HG03103 (cell line): ENCODE measurements around the gene SYNE2.
"Not testable (repeated sequence)": the region's sequence is repeated elsewhere in the genome, so short reads cannot be mapped to it uniquely, and the experiment has no call there.

Source experiments
- ATAC-seq: cut with Tn5 transposase; IDR thresholded peaks from one replicate; pipeline ENCODE4 v1.9.1; 2021; ENCODE audit warnings: low read depth; ENCODE audit not compliant: unreplicated experiment

The SYNE2 gene

DNA sequence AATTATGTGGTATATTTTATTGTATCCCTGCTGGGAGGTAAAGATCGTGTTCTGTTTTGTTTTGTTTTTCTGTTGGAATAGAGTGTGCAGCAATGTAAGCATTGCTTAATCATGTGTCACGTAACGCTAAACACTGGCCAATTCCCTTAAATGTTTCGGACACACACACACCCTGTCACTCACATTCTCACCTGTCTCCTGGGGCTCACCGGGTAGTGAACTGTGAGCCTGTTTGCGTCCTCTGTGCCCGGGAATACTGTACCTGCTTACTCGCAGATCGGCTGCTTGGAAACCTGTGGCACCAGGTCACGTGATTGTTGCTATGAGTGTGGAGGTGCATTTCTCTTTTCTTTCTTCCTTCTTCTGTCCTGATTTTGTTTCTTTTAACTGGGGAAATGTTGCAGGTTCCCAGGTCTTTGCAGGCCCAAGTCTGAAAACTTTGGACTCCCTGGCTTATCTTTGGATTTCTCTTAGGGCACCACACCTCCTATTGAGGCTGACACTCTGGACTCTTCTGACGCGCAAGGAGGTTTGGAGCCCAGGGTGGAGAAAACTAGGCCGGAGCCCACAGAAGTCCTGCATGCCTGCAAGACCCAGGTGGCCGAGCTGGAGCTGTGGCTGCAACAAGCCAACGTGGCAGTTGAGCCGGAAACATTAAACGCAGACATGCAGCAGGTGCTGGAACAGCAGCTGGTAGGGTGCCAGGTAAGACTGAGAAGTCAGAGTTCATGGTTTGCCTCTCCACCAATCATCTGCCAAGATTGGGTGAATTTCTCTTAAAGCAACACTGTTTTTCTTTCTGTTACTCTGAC lies 260.3 kb downstream of the SYNE2 start:
- no peak for ATAC-seq

- no peak for ATAC-seq
Observed at GRCh38 chr14:64114166-64114565, 261.4 kb downstream of the SYNE2 start.

GRCh38 chr14:64114796-64115195 lies 262.0 kb downstream of the SYNE2 start:
- ATAC-seq: no peak

- ATAC-seq: no peak
Observed at GRCh38 chr14:64115401-64115800, 262.6 kb downstream of the SYNE2 start.

- no peak for ATAC-seq
Observed at GRCh38 chr14:64117671-64118402, 265.0 kb downstream of the SYNE2 start.

- ATAC-seq: not testable (repeated sequence)
Observed at GRCh38 chr14:64118403-64118742, 265.6 kb downstream of the SYNE2 start.

DNA sequence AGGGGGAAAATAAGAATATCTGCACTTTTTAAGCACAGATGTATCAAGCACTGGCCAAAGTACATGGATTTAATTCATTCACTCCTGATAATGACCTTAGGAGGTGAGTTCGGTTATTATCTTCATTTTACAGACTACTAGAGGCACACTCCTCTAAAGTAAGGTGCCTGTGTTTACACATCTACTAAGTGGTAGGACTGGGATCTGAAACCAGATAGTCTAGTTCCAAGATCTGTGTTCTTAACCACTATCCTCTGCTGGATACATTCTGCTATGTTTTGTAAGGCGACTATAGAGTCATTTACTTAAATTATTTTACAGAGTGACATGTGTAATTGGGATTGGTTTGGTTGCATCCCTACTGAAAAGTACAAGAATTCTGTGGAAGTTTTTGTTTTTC lies 266.1 kb downstream of the SYNE2 start:
- ATAC-seq: no peak

DNA sequence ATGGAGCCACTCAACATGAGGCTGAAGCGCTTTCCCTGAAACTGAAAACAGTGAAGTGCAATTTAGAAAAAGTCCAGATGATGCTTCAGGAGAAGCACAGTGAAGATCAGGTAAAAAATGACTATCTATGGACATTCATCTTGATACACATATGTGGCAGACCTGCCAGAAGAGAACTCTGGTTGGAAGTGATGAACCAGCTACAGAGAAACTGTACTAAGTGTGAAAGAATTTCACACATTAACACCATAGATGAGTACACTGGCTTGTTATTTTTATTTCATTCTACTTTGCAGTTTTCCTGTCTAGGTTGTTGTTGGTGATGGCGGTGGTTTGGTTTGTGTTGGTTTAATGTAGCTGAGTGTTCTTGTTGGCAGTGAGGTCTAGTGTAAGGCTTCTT lies 266.7 kb downstream of the SYNE2 start:
- ATAC-seq: no peak

- ATAC-seq: no peak
Observed at GRCh38 chr14:64119980-64120379, 267.2 kb downstream of the SYNE2 start.

GRCh38 chr14:64123241-64123822 lies 270.5 kb downstream of the SYNE2 start:
- ATAC-seq: no peak

- ATAC-seq: no peak
Observed at GRCh38 chr14:64125270-64125669, 272.5 kb downstream of the SYNE2 start.

DNA sequence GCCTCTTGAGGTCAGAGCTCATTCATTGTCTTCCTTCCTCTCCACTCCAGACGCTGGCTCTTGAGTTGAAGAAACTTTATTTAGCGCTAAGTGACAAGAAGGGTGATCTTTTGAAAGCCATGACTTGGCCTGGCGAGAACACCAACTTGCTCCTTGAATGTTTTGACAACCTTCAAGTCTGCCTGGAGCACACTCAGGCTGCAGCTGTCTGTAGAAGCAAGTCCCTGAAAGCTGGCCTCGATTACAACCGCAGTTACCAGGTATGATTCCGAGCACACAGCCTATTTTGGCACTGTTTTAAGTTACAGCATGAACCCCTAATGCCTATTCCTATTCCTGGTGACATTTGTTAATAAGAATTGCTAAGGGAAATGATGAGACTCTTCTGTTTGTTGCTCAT lies 273.7 kb downstream of the SYNE2 start:
- ATAC-seq: no peak

GRCh38 chr14:64137657-64138290 lies 285.0 kb downstream of the SYNE2 start:
- ATAC-seq: no peak

DNA sequence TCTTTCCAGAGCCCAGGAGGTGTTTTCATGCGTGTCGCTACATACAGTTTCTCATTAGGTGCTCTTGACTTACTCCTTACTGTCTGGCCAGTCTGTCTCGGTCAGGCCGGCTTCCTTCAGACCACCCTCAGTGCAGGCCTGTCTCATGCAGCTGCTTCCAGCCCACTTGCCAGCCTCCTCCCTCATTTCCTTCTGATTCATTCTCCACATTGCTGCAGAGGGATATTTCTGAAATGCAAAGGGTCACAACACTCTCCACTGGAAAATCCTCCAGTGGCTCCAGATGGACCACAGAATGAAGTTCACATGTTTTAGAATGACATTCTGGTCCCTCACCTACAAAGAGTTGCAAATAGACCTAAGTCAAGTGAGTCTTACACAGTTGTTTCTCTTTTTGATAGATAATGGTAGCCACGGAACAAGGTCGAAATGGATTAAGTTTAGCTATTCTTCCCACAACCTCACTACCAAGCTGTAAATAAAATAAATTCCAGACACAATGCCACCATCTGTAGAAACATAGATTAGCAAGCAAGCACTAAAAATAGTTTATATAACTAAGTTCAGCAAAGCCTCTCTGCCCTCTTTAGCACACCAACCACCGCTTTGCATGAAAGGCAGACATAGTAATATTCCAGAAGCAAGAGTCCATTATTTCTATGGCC lies 294.5 kb downstream of the SYNE2 start:
- ATAC-seq: no peak

DNA sequence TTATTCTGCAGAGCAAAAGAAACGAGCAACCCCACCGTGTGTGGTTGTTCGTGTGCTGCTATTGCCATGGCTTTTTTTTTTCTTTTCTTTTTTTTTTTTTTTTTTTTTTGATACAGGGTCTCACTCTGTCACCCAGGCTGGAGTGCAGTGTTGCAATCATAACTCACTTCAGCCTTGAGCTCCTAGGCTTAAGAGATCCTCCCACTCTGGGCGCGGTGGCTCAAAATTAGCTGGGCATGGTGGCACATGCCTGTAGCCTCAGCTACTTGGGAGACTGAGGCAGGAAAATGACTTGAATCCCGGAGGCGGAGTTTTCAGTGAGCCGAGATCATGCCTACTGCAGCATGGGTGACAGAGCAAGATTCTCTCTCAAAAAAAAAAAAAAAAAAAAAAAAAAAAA lies 297.1 kb downstream of the SYNE2 start:
- ATAC-seq: no peak

DNA sequence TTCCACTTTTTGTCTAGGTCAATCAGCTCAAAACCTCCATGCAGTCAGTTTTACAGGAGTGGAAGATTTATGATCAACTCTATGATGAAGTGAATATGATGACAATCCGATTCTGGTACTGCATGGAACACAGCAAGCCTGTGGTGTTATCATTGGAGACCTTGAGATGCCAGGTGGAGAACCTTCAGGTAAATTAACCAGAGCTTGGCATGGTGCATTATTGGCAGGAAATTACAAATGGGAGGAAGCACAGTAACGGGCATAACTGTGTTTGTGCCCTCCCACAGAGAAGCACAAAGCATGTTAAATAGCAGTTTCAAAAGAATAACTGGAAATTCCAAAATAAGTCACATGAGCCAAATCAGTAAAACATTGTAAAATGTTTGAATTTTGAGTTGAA lies 305.8 kb downstream of the SYNE2 start:
- no peak for ATAC-seq

DNA sequence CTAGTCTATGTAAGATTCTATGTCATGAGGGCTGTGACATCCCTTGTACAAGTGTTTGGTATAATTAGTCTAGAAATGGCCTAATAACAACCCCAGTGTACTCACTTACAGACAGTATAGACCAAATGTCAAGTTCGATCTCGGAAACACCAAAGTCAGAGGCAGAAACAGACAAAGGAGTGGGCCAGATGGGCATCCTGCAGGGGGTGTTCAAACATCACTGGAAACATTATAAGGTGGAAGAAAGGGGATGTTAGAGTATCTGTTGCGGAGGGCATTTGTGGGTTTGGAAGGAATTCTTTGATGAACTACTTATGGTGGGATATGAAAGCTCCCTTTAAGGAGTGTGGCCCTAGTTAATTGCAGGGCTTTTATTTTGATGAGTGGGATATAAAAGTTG lies 306.8 kb downstream of the SYNE2 start:
- no peak for ATAC-seq

- no peak for ATAC-seq
Observed at GRCh38 chr14:64170181-64170580, 317.4 kb downstream of the SYNE2 start.

DNA sequence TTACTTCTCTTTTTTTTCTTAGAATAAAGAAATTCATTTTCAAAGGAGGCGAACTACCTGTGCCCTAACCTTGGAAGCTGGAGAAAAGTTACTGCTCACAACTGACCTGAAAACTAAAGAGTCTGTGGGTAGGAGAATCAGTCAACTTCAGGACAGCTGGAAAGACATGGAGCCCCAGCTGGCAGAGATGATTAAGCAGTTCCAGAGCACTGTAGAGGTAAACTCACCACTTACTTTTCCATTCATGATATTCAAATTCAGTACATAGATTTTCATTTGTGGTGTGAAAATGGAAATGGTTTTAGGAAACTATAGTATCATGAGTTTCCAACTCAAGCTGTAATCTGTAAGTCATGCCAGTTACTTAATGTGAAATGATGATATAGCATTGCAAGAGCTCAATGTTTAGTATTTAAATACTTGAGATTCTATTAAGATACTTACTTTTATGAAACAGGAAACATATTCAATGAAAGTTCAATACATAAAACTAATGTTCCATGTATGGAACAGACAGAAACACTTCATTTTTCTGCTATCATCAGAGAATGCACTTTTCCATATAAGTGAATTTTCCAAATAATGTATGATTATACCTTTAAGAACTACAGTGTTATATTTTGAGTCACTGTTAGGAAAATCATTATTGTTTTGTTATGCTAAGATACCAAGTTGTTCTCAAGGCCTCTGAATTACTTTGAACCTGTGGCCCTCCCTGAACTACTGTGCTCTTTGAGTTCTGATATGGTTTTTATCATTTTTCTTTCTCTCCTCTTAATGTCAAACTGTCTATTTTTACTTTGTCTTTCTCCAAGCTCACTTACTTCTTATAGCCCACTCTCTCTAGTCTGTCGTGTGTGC lies 322.3 kb downstream of the SYNE2 start:
- ATAC-seq: no peak

- ATAC-seq: no peak
Observed at GRCh38 chr14:64176330-64176729, 323.5 kb downstream of the SYNE2 start.
